ENCODE measurements around the gene DUSP1. TPM values are rescaled to one million over a fixed set of nuclear protein-coding genes. Genes with fewer than 3 reads are reported as not detected.

Gene DUSP1
- total and polyA plus RNA-seq, 9 of the 15 experiments (the other 6 are each of a cell fraction or from before 2014, with no cell fraction given) = 2.1 to 14.2 (median 8.5) TPM

GRCh38 chr5:172771439-172772111 is 580 bp upstream of the DUSP1 start (continued):
- TF ChIP-seq DDX20 (tag; IDR thresholded peaks at IDR 0.05; ENCODE audit: low read depth) (no peak), LCOR (CRISPR knock-in tag; IDR thresholded peaks at IDR 0.05) (no peak), ETS2 (tag; IDR thresholded peaks at IDR 0.05; ENCODE audit: borderline replicate concordance, poor library complexity, severe bottlenecking) (no peak), ZNF217 (CRISPR knock-in tag; IDR thresholded peaks at IDR 0.05) (no peak), ZNF444 (CRISPR knock-in tag; IDR thresholded peaks at IDR 0.05) (no peak), MYNN (IDR thresholded peaks at IDR 0.05) (no peak; the same call in 1 of the 2 replicates), MYNN (CRISPR knock-in tag; IDR thresholded peaks at IDR 0.05) (no peak), ELK3 (CRISPR knock-in tag; IDR thresholded peaks at IDR 0.05) (no peak), KAT7 (CRISPR knock-in tag; IDR thresholded peaks at IDR 0.05; ENCODE audit: borderline replicate concordance) (no peak), ZNF551 (CRISPR knock-in tag; IDR thresholded peaks at IDR 0.05) (no peak), NR1H2 (CRISPR knock-in tag; IDR thresholded peaks at IDR 0.05) (no peak), NRF1 (conservative IDR thresholded peaks at IDR 0.05 in 1 of 2, IDR thresholded peaks at IDR 0.05 in 1 of 2) (peak in 1 of 2 experiments; percentile 3; a peak in 2 of 4 replicates), SP1 (CRISPR knock-in tag; IDR thresholded peaks at IDR 0.05) (peak; percentile 16; the same call in 1 of the 2 replicates), L3MBTL2 (IDR thresholded peaks at IDR 0.05) (no peak), ZNF740 (CRISPR knock-in tag; IDR thresholded peaks at IDR 0.05) (no peak), ZNF740 (tag; IDR thresholded peaks at IDR 0.05) (no peak), EZH2 (IDR thresholded peaks at IDR 0.05; ENCODE audit: borderline replicate concordance, low read depth, low read length) (no peak), HEY1 (CRISPR knock-in tag; IDR thresholded peaks at IDR 0.05; ENCODE audit: borderline replicate concordance) (0 out of 2 replicates have a peak, but pooled peaks have one; percentile 40), BRD9 (IDR thresholded peaks at IDR 0.05; ENCODE audit: low read depth, partially characterized antibody) (peak; percentile 98), NR2C2 (CRISPR knock-in tag; IDR thresholded peaks at IDR 0.05) (no peak), NR2C2 (tag; IDR thresholded peaks at IDR 0.05) (peak; percentile 36; the same call in 1 of the 2 replicates), ZFX (CRISPR knock-in tag; IDR thresholded peaks at IDR 0.05) (peak; percentile 75), ARNT (IDR thresholded peaks at IDR 0.05) (peak in 1 of 2 experiments; percentile 25; a peak in 1 of 4 replicates)
- TF ChIP-seq, protein P1, sequence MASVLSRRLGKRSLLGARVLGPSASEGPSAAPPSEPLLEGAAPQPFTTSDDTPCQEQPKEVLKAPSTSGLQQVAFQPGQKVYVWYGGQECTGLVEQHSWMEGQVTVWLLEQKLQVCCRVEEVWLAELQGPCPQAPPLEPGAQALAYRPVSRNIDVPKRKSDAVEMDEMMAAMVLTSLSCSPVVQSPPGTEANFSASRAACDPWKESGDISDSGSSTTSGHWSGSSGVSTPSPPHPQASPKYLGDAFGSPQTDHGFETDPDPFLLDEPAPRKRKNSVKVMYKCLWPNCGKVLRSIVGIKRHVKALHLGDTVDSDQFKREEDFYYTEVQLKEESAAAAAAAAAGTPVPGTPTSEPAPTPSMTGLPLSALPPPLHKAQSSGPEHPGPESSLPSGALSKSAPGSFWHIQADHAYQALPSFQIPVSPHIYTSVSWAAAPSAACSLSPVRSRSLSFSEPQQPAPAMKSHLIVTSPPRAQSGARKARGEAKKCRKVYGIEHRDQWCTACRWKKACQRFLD (CRISPR knock-in tag; IDR thresholded peaks at IDR 0.05) = 0 out of 2 replicates have a peak, but pooled peaks have one; percentile 37
- TF ChIP-seq, protein P2, sequence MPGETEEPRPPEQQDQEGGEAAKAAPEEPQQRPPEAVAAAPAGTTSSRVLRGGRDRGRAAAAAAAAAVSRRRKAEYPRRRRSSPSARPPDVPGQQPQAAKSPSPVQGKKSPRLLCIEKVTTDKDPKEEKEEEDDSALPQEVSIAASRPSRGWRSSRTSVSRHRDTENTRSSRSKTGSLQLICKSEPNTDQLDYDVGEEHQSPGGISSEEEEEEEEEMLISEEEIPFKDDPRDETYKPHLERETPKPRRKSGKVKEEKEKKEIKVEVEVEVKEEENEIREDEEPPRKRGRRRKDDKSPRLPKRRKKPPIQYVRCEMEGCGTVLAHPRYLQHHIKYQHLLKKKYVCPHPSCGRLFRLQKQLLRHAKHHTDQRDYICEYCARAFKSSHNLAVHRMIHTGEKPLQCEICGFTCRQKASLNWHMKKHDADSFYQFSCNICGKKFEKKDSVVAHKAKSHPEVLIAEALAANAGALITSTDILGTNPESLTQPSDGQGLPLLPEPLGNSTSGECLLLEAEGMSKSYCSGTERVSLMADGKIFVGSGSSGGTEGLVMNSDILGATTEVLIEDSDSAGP (CRISPR knock-in tag; IDR thresholded peaks at IDR 0.05) = 0 out of 2 replicates have a peak, but pooled peaks have one; percentile 37
